NT2/D1 (cell line): ENCODE data around the gene ATXN1.

ENCODE experiments used
- SUZ12 ChIP-seq: IDR thresholded peaks from 2 replicates; pipeline ENCODE4 v1.6.1; 2011; ENCODE audit not compliant: insufficient read length, insufficient read depth; ENCODE audit errors: extremely low read depth
- YY1 ChIP-seq: IDR thresholded peaks from 2 replicates; pipeline ENCODE4 v1.6.1; 2011; ENCODE audit not compliant: insufficient read length, insufficient read depth
- ZNF274 ChIP-seq: IDR thresholded peaks from 2 replicates; pipeline ENCODE4 v1.6.1; 2011; ENCODE audit warnings: mild to moderate bottlenecking, low read depth, low read length

DNA sequence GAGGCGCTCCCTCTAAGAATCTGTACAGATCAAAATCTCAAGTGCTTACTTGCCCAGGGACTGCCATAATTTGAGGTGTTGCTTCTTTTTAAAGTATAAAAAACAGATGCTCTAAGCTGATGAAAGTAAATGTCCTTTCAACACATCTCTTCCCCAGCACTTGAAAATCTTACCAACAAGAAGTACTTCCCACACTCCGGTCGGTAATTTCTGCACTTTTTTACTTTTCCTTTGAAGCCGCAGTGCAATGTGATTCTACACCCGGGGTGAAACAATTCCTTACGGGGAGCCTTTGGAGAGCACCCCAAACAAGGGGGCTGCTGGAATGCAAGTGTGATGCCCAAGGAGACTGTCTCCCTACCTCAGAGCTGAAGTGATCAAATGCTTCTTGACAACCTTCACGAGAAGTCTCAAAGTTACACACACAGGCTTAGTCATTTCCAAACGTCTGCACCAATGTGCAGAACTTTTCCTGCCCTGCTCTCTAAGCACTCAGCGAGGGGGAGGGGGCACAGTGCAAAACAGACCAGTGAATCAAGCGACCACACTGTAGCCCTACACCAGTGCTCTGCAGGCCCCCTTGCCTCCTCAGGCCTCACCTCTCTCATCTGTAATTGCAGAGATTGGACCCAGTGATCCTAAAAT, 56.7 kb downstream of the ATXN1 start:
- TF ChIP-seq YY1 (no peak), ZNF274 (no peak), SUZ12 (no peak)
